GM21737 (cell line): ENCODE data around the gene HS3ST1.
"Not testable (repeated sequence)": the region's sequence is repeated elsewhere in the genome, so short reads cannot be mapped to it uniquely, and the experiment has no call there.

Experiments
- ATAC-seq: cut with Tn5 transposase; IDR thresholded peaks from one replicate; pipeline ENCODE4 v1.9.1; 2021; ENCODE audit warnings: mild to moderate bottlenecking, moderate library complexity; ENCODE audit not compliant: unreplicated experiment

Gene HS3ST1

GRCh38 chr4:11404431-11404830 is 24.3 kb downstream of the HS3ST1 start:
- ATAC-seq = no peak

DNA sequence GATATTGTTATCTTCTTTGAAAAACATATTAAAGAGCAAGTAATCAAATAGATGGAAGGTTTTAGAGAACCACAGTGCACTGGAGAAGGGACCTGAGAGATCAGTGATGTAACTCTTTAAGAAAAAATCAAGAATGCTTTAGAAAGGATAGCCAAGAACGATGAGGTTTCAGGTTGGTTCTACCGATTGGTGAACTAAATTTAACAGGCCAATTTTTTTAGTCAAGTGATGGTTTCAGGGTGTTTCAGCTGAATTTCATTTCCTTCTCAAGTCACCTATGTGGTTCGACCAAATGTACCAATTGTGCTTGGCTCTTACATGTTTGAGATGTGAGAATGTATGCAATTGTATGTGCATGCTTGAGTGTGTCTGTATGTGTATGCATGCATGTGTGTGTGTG is 26.5 kb downstream of the HS3ST1 start:
- peak; percentile 42 for ATAC-seq

DNA sequence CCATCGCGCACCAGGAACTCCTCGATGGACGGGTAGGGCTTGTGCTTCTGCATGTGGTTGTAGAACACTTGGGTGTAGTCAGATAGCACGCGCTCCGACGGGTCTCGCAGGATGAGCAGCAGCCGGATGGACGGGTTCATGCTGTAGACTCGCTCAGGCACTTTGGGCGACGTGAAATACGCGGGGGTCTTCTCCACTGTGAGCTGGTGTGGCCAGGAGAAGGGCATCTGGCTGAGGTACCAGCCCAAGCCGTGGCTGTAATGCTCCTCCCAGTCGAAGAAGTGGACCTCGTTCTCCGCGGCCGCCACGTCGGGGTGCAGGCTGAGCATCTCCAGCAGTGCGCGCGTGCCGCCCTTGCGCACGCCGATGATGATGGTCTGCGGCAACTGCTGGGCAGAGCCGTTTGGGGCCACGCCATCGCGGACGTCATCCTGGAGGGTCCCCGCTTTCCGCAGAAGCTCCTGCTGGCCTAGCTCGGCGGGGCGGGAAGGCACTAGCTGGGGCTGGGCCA is 29.2 kb downstream of the HS3ST1 start:
- ATAC-seq = no peak

GRCh38 chr4:11397819-11398610 is 30.7 kb downstream of the HS3ST1 start:
- peak; percentile 66 for ATAC-seq

DNA sequence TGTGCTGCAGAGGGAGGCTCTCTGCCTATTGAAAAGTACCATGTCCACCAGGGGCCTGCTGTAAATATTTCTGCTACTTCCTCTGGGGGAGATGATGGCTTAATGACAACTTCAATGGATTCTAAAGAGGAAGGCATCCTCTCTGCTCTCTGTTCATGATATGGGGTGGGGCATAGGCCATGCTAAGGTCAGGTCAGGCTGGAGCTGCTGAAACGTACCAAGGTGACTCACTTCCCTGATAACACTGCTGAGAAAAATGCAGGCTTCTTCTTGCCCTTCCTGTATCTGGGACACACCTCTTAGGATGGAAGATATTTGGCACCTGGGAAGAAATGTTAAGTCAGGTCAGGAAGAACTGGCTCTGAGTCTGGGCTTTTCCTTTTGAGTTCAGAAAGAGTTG is 31.5 kb downstream of the HS3ST1 start:
- no peak for ATAC-seq

GRCh38 chr4:11393551-11393950 is 35.1 kb downstream of the HS3ST1 start:
- ATAC-seq = no peak

GRCh38 chr4:11384072-11384471 is 44.6 kb downstream of the HS3ST1 start:
- not testable (repeated sequence) for ATAC-seq

GRCh38 chr4:11376571-11376970 is 52.1 kb downstream of the HS3ST1 start:
- no peak for ATAC-seq

- ATAC-seq = no peak
Observed at GRCh38 chr4:11376146-11376545, 52.5 kb downstream of the HS3ST1 start.

- ATAC-seq = no peak
Observed at GRCh38 chr4:11368701-11369115, 60.0 kb downstream of the HS3ST1 start.

DNA sequence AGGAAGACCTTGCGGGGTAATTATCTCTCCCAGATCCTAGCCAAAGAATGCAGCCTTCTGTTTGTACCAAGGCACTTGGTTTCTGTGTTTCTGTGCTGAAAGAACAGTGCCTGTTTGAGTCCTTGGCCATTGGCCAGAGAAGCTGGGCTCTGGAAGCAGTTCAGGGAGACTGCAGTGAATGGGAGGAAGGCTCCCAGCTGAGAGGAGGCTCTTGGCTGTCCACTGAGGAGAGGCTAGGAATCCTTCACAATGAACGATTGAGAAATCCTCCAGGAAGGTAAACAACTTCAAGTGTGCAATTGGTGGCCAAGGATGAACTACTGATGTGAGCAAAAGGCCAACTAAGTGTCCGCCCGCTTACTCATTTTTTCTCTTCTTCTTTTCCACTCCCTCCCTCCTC is 61.3 kb downstream of the HS3ST1 start:
- no peak for ATAC-seq

- no peak for ATAC-seq
Observed at GRCh38 chr4:11366859-11367258, 61.8 kb downstream of the HS3ST1 start.

DNA sequence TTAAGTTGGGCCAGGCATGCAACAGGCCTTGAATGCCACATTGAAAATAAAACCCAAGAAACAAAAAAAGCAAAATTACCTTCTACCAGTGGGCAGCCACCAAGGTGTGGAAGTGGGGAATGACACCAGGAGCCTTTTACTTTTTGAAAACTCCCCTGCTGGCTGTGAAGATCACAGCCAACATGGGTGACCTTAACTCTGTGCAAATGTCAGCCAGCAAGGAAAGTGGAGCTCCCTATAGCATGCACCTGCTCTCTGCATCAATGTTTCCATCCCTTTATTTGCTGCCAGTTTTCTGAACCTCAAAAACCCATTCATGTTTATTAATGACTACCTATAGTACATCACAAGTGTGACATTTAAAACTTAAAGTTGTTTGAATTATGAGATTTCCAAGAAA is 63.7 kb downstream of the HS3ST1 start:
- ATAC-seq = no peak

GRCh38 chr4:11359591-11359990 is 69.1 kb downstream of the HS3ST1 start:
- ATAC-seq = no peak

DNA sequence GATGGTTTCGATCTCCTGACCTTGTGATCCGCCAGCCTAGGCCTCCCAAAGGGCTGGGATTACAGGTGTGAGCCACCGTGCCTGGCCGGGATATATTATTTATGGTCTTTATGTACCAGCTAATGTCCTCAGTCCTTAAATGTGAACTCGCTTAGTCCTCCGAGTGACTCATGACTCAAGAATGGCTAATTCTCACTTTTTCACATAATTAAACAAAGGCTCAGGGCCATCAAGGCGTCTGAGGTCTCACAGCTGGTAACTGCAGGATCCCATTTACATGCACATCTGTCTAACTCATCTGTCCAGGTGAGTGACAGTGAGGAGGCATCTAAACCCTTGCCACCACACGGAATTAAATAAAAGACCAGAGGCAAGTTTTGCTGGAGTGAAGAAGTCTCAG is 73.5 kb downstream of the HS3ST1 start:
- ATAC-seq = no peak

DNA sequence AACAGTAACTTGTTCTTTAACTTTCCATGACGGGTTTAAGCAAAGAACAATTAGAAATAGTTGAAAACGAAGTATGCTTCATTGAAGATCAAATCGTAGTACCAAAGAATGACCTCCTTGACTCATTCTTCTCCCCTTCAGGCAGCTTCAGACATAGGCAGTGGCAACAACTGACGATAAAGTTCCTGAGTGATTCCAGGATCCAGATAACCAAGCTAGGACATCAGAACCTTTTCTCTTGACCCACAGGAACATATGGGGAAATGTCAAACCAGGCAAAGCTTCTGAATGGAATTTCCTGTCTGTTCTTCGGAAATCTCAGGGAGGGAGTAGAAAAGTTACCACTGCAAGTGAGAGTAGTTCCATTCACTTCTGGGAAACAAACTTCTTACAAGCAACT is 74.2 kb downstream of the HS3ST1 start:
- no peak for ATAC-seq

- ATAC-seq = no peak
Observed at GRCh38 chr4:11348449-11349088, 80.1 kb downstream of the HS3ST1 start.

DNA sequence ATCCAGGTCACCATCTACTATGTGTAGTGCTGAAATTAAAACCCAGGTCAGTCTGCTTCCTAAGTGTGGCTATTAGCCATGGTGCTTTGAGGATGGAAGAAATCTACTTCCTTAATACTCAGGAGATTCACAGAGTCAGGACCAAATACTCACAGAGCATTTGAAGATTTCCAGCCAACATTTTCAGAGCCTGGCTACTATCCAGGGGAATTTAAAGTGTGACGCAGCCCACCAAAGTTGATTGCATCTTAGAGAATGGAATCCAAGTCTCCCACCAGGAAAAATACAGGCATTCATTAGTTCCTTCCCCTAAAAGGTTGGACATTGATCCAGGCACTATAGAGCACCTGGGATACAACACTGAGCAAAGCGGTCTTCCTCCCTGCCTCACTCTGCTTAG is 83.8 kb downstream of the HS3ST1 start:
- no peak for ATAC-seq

- ATAC-seq = no peak
Observed at GRCh38 chr4:11343536-11343935, 85.2 kb downstream of the HS3ST1 start.
